NCI-H69 (cell line): Measurements from ENCODE around the gene OR2T12.
"Not testable (repeated sequence)": the region's sequence is repeated elsewhere in the genome, so short reads cannot be mapped to it uniquely, and the experiment has no call there.

ENCODE experiments used
- DNase-seq: peaks from one replicate; lab custom pipeline; 2025; lab: John Stamatoyannopoulos, UW

Gene OR2T12

DNA sequence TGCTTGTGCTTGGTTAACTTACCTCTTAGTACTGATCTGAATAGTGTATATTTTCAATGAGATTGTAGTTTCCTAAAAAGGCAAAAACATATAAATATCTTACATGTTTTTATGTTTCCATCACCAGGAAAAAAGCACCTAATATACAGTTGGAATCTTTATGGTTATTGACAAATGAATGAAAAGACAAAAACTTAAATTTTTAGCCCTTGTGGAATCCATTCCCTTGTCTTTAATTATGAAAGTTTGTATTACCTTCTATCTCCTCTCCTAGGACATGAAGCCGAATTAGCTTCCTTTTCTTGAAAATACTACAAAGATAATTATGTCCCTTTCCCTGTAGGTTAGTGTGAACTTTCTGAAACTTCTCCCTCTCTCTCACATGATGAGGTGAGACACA, at the start of gene OR2T12:
Gene OR2T12, minus strand, starts transcription at position 101 of the 400 bp plus-strand sequence. CDS start 7,846 bp downstream, outside the sequence.
- DNase-seq = no peak

DNA sequence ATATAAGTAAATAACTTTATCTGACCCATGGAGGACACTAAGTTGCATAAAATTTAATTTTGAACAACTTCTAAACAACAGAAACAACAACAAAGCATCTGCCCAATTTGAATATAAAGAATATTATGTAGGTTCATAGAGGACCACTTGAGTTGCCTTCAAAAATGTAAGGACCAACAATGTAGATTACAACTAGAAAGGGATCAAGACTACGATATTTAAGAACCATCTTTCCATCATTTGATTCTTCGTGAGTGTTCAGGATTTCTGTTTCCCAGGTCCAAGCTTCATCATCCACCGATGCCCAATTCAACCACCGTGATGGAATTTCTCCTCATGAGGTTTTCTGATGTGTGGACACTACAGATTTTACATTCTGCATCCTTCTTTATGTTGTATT, 45.3 kb upstream of the OR2T12 start, which contains the start of gene OR14C36:
Gene OR14C36, plus strand, starts transcription at position 301 of the 400 bp plus-strand sequence. Its CDS starts 0 bp downstream, at position 301.
- DNase-seq = no peak

DNA sequence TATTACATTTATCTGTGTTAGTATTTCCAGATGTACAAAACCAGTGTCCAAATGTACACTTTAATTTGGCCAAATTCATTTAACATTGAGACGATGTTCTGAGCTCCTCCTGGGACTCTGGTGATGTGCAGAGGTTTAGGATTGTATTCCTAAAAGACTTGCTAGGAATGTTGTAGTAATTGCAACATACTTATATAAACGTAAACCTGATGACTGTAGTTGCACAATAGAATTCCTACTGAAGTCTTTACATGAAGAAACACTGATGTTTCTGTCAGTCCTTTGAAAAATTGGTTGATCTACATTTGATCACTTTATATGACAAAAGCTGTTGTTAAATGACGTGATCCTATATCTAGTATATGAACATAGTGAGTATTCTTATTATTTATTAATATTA, 40.2 kb upstream of the OR2T12 start:
- DNase-seq = no peak

DNA sequence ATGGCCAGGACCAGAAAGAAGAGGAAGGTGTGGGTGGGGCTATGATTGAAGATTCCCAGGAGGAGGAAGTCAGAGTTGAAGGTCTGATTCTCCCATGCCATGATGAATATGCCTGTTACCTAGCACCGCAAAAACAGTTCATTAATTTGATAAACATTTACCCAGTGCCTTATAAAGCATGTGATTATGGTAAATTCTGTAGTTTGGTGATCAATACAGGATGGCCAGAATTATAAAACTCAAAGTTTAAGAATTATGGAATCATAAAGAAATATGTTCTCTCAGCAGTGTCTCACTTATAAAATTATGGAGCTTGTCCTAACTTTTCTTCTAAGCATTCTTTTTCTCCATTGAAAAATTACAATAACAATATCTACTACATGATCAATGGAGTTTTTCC, 21.2 kb upstream of the OR2T12 start, which contains the start of gene OR2M7:
Gene OR2M7, minus strand, starts transcription at position 101 of the 400 bp plus-strand sequence. Its CDS starts 0 bp downstream, at position 101.
- DNase-seq = no peak

- no peak for DNase-seq
Measured at GRCh38 chr1:248316796-248317195, 13.6 kb upstream of the OR2T12 start.

- DNase-seq = not testable (repeated sequence)
Measured at GRCh38 chr1:248306740-248307139, 3.5 kb upstream of the OR2T12 start.

DNA sequence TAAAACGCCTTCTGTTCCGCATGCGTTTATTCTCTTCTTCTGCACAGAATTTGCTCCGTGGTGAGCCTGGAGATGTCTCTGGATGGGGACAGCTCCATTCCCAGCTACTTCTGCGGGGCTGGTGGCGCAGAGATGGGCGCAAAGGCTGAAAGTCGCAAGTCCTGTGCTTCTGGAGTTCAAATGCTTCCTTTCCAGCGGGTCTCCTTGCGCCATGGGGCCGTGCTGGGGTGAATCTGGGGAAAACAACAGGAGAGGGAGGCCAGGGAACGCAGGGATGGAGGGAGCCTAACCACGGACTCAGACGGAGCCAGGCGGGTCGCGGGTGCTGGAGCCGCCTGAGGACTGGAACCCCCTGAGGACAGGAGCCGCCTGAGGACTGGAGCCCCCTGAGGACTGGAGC, 2.9 kb upstream of the OR2T12 start:
- no peak for DNase-seq

DNA sequence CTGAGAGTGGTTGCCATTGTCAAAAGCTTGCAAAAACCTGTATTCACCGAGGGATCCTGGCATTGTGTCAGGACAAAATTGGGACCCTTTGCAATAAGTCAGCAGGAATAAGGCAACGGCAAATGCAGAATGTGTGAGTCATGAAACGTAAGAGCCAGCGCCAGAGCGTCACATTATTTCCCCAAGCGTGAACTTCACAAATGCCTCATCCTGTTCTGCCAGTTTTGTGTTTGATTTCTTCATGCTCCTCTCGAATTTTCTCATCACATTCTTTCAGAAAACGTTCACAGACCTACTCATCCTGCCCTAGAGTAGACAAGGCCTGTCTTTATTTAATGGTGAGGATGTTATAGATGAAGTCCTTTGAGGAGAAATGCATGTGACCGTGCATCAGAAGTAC, 2.4 kb upstream of the OR2T12 start:
- DNase-seq = not testable (repeated sequence)

DNA sequence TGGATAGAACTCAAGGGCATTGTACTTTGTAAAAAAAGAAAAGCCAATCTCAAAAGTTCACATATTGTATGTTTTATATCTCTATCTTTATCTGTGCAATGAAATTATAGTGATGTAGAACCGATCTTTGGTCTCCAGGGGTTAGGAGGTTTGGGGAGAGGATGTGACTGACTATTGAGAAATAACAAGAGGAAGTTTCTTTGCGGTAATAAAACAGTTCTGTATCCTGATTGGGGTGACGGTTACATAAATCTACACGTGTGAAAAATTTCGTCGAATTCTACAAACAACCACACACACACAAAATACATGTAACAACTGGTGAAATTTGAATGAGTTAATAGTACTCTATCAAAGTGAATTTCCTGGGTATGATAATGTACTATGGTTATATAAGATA, 14.8 kb downstream of the OR2T12 start:
- DNase-seq = no peak

- no peak for DNase-seq
Measured at GRCh38 chr1:248277876-248278275, 25.3 kb downstream of the OR2T12 start, which contains the start of gene OR2T33. Gene OR2T33, minus strand, starts transcription at chr1:248277976. Its CDS starts 4,162 bp downstream, at chr1:248273814.

DNA sequence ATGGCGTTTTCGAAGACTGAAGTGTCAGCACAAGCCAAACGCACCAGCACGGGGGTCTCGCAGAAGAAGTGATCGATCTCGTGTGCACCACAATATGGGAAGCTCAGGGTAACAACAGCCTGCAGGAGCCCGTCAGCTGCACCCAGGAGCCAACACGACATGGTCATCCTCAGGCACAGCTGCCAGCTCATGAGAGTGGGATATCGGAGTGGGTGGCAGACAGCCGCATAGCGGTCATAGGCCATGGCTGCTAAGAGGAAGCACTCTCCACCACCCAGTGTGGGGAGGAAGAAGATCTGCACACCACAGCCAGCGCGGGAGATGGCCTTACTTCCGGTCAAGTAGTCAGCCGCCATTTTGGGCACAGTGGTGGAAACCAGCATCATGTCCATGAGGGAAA, 30.0 kb downstream of the OR2T12 start:
- DNase-seq = not testable (repeated sequence)

GRCh38 chr1:248268178-248268577, 35.0 kb downstream of the OR2T12 start:
- DNase-seq = no peak

- DNase-seq = not testable (repeated sequence)
Measured at GRCh38 chr1:248259309-248259708, 43.9 kb downstream of the OR2T12 start.

DNA sequence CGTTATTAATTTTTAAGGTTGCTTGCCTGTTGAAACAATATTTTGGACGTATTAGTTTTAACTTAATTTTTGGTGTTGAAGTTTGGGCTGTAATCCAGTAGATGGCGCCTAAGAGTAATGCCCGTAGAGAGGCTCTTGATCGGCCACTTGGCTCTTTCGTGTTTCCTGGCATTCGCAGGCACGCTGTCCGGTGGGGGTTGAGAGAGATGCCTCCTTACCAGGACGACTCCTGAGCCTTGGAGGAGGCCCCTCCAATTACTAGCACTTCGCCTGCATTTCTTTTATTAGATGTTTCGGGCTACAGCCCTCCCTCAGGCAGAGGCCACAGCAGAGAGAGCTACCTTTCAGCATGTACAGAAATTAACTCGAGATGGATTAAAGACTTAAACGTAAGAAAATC, 60.0 kb downstream of the OR2T12 start:
- DNase-seq = peak; percentile 43
